Effector memory CD8-positive, alpha-beta T cell (primary cell): Measurements from ENCODE around the gene ASH1L.

ENCODE experiments used
- ATAC-seq: fragments of 150-1000 bp; cut with Tn5 transposase; replicated peaks from 2 replicates; pipeline ENCODE4 v1.10.0; 2021; ENCODE audit warnings: mild to moderate bottlenecking, moderate library complexity
- DNase-seq, 3 experiments: peaks; one replicate each; pipeline ENCODE4 v3.0.0; 2021
- H3K27ac Mint-ChIP-seq, 2 donors: one replicate each; pipeline ENCODE4 v1.8.0; 2022; ENCODE audit warnings: mild to moderate bottlenecking in 2 of 2, mixed read lengths in 2 of 2, moderate library complexity in 2 of 2
- H3K27me3 Mint-ChIP-seq, 2 donors: one replicate each; pipeline ENCODE4 v1.8.0; 2022; ENCODE audit warnings: mixed read lengths in 2 of 2
- H3K36me3 Mint-ChIP-seq: one replicate; pipeline ENCODE4 v1.8.0; 2022; ENCODE audit warnings: mild to moderate bottlenecking, moderate library complexity, mixed read lengths; ENCODE audit not compliant: insufficient read depth
- H3K4me1 Mint-ChIP-seq, 2 donors: one replicate each; pipeline ENCODE4 v1.8.0; 2022; ENCODE audit warnings: low read depth in 2 of 2, mixed read lengths in 2 of 2
- H3K4me3 Mint-ChIP-seq, 2 donors: one replicate each; pipeline ENCODE4 v1.8.0; 2022; ENCODE audit warnings: mild to moderate bottlenecking in 2 of 2, mixed read lengths in 2 of 2, moderate library complexity in 2 of 2
- H3K9me3 Mint-ChIP-seq, 2 donors: one replicate each; pipeline ENCODE4 v1.8.0; 2022; ENCODE audit warnings: mixed read lengths in 2 of 2

The ASH1L gene

GRCh38 chr1:155322953-155323728 lies 239.5 kb downstream of the ASH1L start:
- peaks cover 22 to 25% of the 10 kb centered on the region in 2 donors for H3K4me1 Mint-ChIP-seq

GRCh38 chr1:155322571-155322952 lies 240.0 kb downstream of the ASH1L start:
- no peak for DNase-seq
- Mint-ChIP-seq H3K27me3 (no peaks in the 10 kb centered on the region), H3K36me3 (peaks cover 6% of the 10 kb centered on the region), H3K4me1 (peaks cover 22 to 25% of the 10 kb centered on the region in 2 donors), H3K9me3 (no peaks in the 10 kb centered on the region), H3K4me3 (peak overlapping the region; percentile 83 to 90), H3K27ac (no peak overlapping the region)
- ATAC-seq, result no peak

More at GRCh38 chr1:155322953-155323728, 239.5 kb downstream of the ASH1L start:
- no peaks in the 10 kb centered on the region for H3K9me3 Mint-ChIP-seq
- H3K27ac Mint-ChIP-seq, result peak overlapping the region in 1 of 2 donors; percentile 33
- H3K27me3 Mint-ChIP-seq, result no peaks in the 10 kb centered on the region
- DNase-seq (peak; percentile 83 to 87 (median 86)), ATAC-seq (peak; percentile 56)
- H3K36me3 Mint-ChIP-seq, result peaks cover 4% of the 10 kb centered on the region
- peak overlapping the region; percentile 83 to 90 for H3K4me3 Mint-ChIP-seq

DNA sequence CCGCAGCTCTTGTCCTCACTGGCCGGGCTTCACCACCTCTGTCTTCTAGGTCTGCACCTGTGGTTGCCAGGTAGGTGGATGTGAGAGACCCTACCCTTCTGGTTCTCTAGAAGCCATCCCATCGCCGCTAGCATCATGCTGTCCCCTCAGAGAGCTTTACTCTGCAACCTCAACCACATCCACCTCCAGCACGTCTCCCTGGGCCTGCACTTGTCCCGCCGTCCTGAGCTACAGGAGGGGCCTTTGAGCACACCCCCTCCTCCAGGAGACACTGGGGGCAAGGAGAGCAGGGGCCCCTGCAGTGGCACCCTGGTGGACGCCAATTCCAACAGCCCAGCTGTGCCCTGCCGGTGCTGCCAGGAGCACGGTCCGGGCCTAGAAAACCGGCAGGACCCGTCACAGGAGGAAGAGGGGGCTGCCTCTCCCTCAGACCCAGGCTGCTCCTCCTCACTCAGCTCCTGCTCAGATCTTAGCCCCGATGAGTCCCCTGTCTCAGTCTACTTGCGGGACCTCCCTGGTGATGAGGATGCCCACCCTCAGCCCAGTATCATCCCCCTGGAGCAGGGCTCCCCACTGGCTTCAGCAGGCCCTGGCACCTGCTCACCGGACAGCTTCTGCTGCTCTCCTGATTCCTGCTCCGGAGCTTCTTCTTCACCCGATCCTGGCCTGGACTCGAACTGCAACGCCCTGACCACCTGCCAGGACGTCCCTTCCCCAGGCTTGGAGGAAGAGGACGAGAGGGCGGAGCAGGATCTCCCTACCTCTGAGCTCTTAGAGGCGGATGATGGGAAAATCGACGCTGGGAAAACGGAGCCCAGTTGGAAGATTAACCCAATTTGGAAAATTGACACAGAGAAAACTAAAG lies 240.7 kb downstream of the ASH1L start:
- no peaks in the 10 kb centered on the region for H3K9me3 Mint-ChIP-seq
- no peak overlapping the region for H3K27ac Mint-ChIP-seq
- H3K27me3 Mint-ChIP-seq, result no peaks in the 10 kb centered on the region
- peak overlapping the region; percentile 83 to 90 for H3K4me3 Mint-ChIP-seq
- H3K36me3 Mint-ChIP-seq, result peaks cover 4% of the 10 kb centered on the region
- peaks cover 22 to 25% of the 10 kb centered on the region in 2 donors for H3K4me1 Mint-ChIP-seq
- DNase-seq, result no peak
- ATAC-seq, result no peak

GRCh38 chr1:155320661-155321617 lies 241.7 kb downstream of the ASH1L start, which contains the start of gene RUSC1:
Gene RUSC1, plus strand, starts transcription at chr1:155320894. Its CDS starts 880 bp downstream, at chr1:155321774.
- H3K4me1 Mint-ChIP-seq, result peaks cover 18 to 21% of the 10 kb centered on the region in 2 donors

DNA sequence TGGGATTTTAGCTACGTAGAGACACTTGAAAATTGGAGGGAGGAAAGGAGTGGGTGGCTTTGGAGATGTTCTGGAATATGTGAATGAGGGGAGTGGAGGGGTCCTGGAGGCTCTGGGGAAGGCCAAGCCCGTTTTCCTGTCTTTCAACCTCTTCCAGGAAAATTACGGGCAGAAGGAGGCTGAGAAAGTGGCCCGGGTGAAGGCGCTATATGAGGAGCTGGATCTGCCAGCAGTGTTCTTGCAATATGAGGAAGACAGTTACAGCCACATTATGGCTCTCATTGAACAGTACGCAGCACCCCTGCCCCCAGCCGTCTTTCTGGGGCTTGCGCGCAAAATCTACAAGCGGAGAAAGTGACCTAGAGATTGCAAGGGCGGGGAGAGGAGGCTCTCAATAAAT lies 242.4 kb downstream of the ASH1L start:
- no peak for ATAC-seq
- H3K27ac Mint-ChIP-seq, result peak overlapping the region; percentile 11 to 78
- peaks cover 2% of the 10 kb centered on the region for H3K36me3 Mint-ChIP-seq
- H3K9me3 Mint-ChIP-seq, result no peaks in the 10 kb centered on the region
- peaks cover 13 to 17% of the 10 kb centered on the region in 2 donors for H3K4me1 Mint-ChIP-seq
- H3K27me3 Mint-ChIP-seq, result no peaks in the 10 kb centered on the region
- no peak for DNase-seq
- peak overlapping the region; percentile 54 to 83 for H3K4me3 Mint-ChIP-seq

More at GRCh38 chr1:155320661-155321617, 241.7 kb downstream of the ASH1L start, which contains the start of gene RUSC1:
- H3K4me3 Mint-ChIP-seq, result peak within 1 kb of the TSS; percentile 54 to 83
- no peaks in the 10 kb centered on the region for H3K9me3 Mint-ChIP-seq
- H3K36me3 Mint-ChIP-seq, result peaks cover 2% of the 10 kb centered on the region
- DNase-seq (peak; percentile 38 to 53 (median 40)), ATAC-seq (peak; percentile 10)
- peak within 1 kb of the TSS; percentile 11 to 78 for H3K27ac Mint-ChIP-seq
- no peaks in the 10 kb centered on the region for H3K27me3 Mint-ChIP-seq

DNA sequence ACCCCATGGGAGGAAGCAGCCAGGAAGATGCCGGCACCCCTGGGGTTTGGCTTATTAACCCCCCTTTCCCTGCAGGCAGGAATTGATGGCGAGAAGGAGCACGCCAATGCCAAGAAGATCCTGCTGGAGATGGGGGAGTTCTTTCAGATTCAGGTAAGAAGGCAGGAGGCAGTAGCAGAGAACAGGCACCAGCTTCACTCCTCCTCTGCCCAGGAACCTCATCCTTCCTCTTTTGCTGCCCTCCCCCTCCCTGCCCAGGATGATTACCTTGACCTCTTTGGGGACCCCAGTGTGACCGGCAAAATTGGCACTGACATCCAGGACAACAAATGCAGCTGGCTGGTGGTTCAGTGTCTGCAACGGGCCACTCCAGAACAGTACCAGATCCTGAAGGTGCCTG lies 243.1 kb downstream of the ASH1L start:
- ATAC-seq, result no peak
- DNase-seq, result no peak
- Mint-ChIP-seq H3K27ac (peak overlapping the region in 1 of 2 donors; percentile 78), H3K4me3 (no peak overlapping the region), H3K9me3 (no peaks in the 10 kb centered on the region), H3K27me3 (no peaks in the 10 kb centered on the region), H3K4me1 (peaks cover 13 to 14% of the 10 kb centered on the region in 2 donors), H3K36me3 (peaks cover 5% of the 10 kb centered on the region)

DNA sequence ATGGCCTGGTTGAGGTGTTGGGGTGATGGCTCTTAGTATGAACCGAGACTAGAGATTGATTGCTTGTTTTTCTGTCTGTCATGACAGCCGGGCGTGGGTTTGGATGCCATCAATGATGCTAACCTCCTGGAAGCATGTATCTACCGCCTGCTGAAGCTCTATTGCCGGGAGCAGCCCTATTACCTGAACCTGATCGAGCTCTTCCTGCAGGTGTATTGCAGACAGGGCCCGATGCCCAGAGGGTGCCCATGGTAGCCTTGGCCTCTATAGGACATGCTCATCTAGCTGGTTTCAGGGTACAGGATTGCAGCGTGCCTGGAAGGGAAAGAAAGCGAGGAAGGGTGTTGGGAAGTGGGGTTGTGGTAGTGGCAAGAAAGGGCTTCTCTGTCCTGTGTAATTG lies 244.5 kb downstream of the ASH1L start:
- ATAC-seq (no peak), DNase-seq (no peak)
- Mint-ChIP-seq H3K9me3 (no peaks in the 10 kb centered on the region), H3K4me3 (no peak overlapping the region), H3K36me3 (peaks cover 11% of the 10 kb centered on the region), H3K27me3 (no peaks in the 10 kb centered on the region), H3K27ac (no peak overlapping the region), H3K4me1 (peaks cover 17 to 19% of the 10 kb centered on the region in 2 donors)

DNA sequence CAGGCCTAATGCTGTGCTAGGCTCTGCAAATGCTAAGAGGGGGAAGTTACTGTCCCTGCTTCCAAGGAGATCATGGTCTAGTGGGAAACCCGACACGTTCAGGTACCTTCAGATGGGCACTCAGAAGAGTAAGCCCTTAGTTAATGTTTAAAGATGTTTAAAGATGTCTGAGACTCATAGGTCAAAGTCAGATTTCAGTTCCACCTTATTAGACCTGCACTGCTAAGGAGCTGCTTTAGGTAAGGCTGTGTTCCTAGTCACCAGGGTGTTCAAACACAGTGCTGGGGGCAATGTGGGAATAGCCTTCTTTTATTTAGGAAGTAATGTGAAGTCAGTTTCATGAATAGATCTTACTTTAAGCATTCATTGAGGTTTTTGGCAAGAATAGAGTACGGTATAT lies 245.7 kb downstream of the ASH1L start:
- Mint-ChIP-seq H3K27ac (no peak overlapping the region), H3K9me3 (no peaks in the 10 kb centered on the region), H3K4me1 (peaks cover 17 to 24% of the 10 kb centered on the region in 2 donors), H3K4me3 (no peak overlapping the region), H3K36me3 (peaks cover 11% of the 10 kb centered on the region), H3K27me3 (no peaks in the 10 kb centered on the region)
- ATAC-seq (no peak), DNase-seq (no peak)

- peaks cover 22% of the 10 kb centered on the region for H3K36me3 Mint-ChIP-seq
- DNase-seq (no peak), ATAC-seq (no peak)
- H3K27me3 Mint-ChIP-seq, result no peaks in the 10 kb centered on the region
- H3K4me3 Mint-ChIP-seq, result no peak overlapping the region
- peaks cover 25 to 35% of the 10 kb centered on the region in 2 donors for H3K4me1 Mint-ChIP-seq
- peak overlapping the region in 1 of 2 donors; percentile 66 for H3K27ac Mint-ChIP-seq
- no peaks in the 10 kb centered on the region for H3K9me3 Mint-ChIP-seq
These were observed 249.3 kb downstream of the ASH1L start for GRCh38 chr1:155313261-155313660.

DNA sequence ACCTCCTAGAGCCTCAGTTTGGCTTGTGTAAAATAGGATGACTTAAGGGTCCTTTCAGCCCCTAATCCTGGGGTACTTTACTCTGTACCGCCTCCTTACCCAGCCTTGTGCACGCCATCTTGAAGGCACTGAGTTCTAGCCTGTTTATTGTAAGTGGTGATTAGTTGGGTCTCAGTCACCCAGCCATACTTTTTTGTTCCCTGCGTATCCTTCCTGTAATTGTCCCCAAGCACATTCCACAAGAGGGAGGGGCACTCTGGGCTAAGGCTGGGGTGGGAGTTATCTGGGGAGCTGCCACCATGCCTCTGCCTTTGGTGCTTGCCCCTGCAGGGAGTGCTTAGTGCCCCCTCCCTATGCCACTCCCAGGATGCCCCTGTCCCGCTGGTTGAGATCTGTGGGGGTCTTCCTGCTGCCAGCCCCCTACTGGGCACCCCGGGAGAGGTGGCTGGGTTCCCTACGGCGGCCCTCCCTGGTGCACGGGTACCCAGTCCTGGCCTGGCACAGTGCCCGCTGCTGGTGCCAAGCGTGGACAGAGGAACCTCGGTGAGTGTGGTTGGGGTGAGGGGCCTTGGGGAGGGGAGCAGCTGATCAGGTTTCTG lies 253.1 kb downstream of the ASH1L start:
- peak overlapping the region; percentile 94 to 95 for H3K4me3 Mint-ChIP-seq
- peaks cover 26 to 35% of the 10 kb centered on the region in 2 donors for H3K4me1 Mint-ChIP-seq
- H3K36me3 Mint-ChIP-seq, result peaks cover 23% of the 10 kb centered on the region
- no peaks in the 10 kb centered on the region for H3K27me3 Mint-ChIP-seq
- ATAC-seq (no peak), DNase-seq (no peak)
- peak overlapping the region; percentile 97 for H3K27ac Mint-ChIP-seq
- H3K9me3 Mint-ChIP-seq, result no peaks in the 10 kb centered on the region

- peak; percentile 92 to 94 (median 94) for DNase-seq
These were observed 253.8 kb downstream of the ASH1L start, which contains the start of gene FDPS for GRCh38 chr1:155308493-155309422. Gene FDPS, plus strand, starts transcription at chr1:155308866. Its CDS starts 924 bp downstream, at chr1:155309790.

More at GRCh38 chr1:155308493-155309422, 253.8 kb downstream of the ASH1L start, which contains the start of gene FDPS:
- no peaks in the 10 kb centered on the region for H3K27me3 Mint-ChIP-seq
- peak; percentile 97 for ATAC-seq
- peaks cover 21% of the 10 kb centered on the region for H3K36me3 Mint-ChIP-seq
- H3K4me3 Mint-ChIP-seq, result peak within 1 kb of the TSS; percentile 94 to 95
- H3K27ac Mint-ChIP-seq, result peak within 1 kb of the TSS; percentile 97
- H3K4me1 Mint-ChIP-seq, result peaks cover 26 to 35% of the 10 kb centered on the region in 2 donors
- no peaks in the 10 kb centered on the region for H3K9me3 Mint-ChIP-seq
